Gastroesophageal sphincter (tissue), 4 donors: ENCODE measurements around the gene RANBP1. TPM values are rescaled to one million over a fixed set of nuclear protein-coding genes. Genes with fewer than 3 reads are reported as not detected.

Experiments used
- ATAC-seq: fragments of 150-250 bp; one replicate; pipeline ENCODE4 v1.9.1; 2016; ENCODE audit warnings: mild to moderate bottlenecking, moderate library complexity
- H3K27ac ChIP-seq, 4 donors: fragments of 200-600 bp; sonication (generic) in 3 of 4; 1 replicate in 3 of 4; 2 replicates in 1 of 4; pipeline ENCODE4 v1.5.1; 2016 to 2019
- H3K27me3 ChIP-seq: fragments of 200-600 bp; sonication (generic); one replicate; pipeline ENCODE4 v1.5.1; 2019
- H3K36me3 ChIP-seq, 2 donors: fragments of 200-600 bp; sonication (generic); one replicate each; pipeline ENCODE4 v1.5.1; 2019; ENCODE audit warnings: control low read depth in 1 of 2
- H3K4me1 ChIP-seq, 3 donors: fragments of 200-600 bp; sonication (generic); 1 replicate in 2 of 3; 2 replicates in 1 of 3; pipeline ENCODE4 v1.5.1; 2016 to 2019; ENCODE audit warnings: control low read depth in 2 of 3
- H3K4me3 ChIP-seq, 2 donors: fragments of 200-600 bp; sonication (generic); one replicate each; pipeline ENCODE4 v1.5.1; 2019; ENCODE audit warnings: mild to moderate bottlenecking in 1 of 2, moderate library complexity in 1 of 2
- H3K9me3 ChIP-seq, 3 donors: fragments of 200-600 bp; sonication (generic); one replicate each; pipeline ENCODE4 v1.5.1; 2017 to 2019; ENCODE audit warnings: control low read depth in 2 of 3
- EP300 ChIP-seq: sonication (generic); formaldehyde crosslinking; IDR thresholded peaks from one replicate; pipeline ENCODE4 v1.6.1; 2017; ENCODE audit warnings: antibody characterized with exemption, mild to moderate bottlenecking
- POLR2A ChIP-seq, 2 donors: fragments of 450-650 bp; IDR thresholded peaks; one replicate each; pipeline ENCODE4 v1.6.1; 2017; ENCODE audit warnings: antibody characterized with exemption in 2 of 2, mild to moderate bottlenecking in 2 of 2, moderate library complexity in 1 of 2
- POLR2AphosphoS5 ChIP-seq: sonication (generic); formaldehyde crosslinking; IDR thresholded peaks from one replicate; pipeline ENCODE4 v1.6.1; 2017; ENCODE audit warnings: antibody characterized with exemption
- WGBS, 2 donors: methylation state at CpG; one replicate each; pipeline ENCODE4 v1.1.5; 2018; ENCODE audit warnings: low coverage in 1 of 2; 5-methylcytosine and 5-hydroxymethylcytosine counted together
- total RNA-seq, 4 donors: library from RNA; depleted of rRNA; stranded (reverse); fragments of >200 nt; gene quantifications; one replicate each; pipeline ENCODE4 v1.1.0, GENCODE V29; 2016
- TF ChIP-seq, protein P1 (sequence below), 4 experiments: fragments of 200-600 bp in 2 of 4; fragments of 450-650 bp in 2 of 4; sonication (generic) in 1 of 4; IDR thresholded peaks; one replicate each; pipeline ENCODE4 v1.5.1; 2017 to 2019; ENCODE audit warnings: antibody characterized with exemption in 4 of 4, mild to moderate bottlenecking in 2 of 4, moderate library complexity in 2 of 4

RANBP1 gene
- total RNA-seq, 4 donors from 2014 or later, result 115 to 162 (median 158) TPM

DNA sequence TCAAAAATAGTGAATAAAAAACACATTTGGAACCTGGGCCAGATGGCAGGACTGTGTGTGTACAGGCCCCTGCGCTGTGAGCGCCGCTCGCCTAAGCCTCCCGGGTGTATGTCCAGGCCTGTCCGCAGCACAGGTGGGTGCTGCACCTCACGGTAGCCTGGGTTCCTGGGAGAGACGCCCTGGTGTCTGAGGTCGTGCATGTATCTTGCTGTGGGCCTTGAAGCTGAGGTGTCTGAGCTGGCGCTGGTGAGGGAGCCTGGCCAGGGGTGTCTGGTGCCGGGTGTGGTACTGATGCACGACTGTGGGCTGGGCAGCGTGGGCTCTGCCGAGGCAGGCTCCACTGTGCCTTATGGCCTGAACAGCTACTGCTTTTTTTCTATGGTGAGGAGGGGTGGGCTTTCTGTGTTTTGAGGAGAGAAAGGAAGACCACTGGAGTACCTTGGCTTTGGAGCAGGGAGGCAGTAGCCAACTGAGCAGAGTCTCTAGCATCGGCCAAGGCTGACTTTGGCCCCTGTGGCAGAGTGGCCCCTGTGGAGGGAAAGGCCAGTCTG, 11.5 kb downstream of the RANBP1 start:
- WGBS, 2 donors, result 86 to 87% methylated on average over 3 to 7 of the region's 15 CpGs
- no peaks in the 10 kb centered on the region for H3K9me3 ChIP-seq
- H3K4me3 ChIP-seq, result no peak overlapping the region
- H3K36me3 ChIP-seq, result peaks cover 0 to 51% of the 10 kb centered on the region in 2 donors
- H3K27ac ChIP-seq, result no peak overlapping the region
- peaks cover 0 to 13% (median 0%) of the 10 kb centered on the region in 3 donors for H3K4me1 ChIP-seq
- no peaks in the 10 kb centered on the region for H3K27me3 ChIP-seq
- ATAC-seq, result no peak
- TF ChIP-seq POLR2AphosphoS5, result no peak
- no peak for TF ChIP-seq POLR2A (IDR thresholded peaks at IDR 0.05)
- no peak for TF ChIP-seq EP300
- TF ChIP-seq, protein P1, sequence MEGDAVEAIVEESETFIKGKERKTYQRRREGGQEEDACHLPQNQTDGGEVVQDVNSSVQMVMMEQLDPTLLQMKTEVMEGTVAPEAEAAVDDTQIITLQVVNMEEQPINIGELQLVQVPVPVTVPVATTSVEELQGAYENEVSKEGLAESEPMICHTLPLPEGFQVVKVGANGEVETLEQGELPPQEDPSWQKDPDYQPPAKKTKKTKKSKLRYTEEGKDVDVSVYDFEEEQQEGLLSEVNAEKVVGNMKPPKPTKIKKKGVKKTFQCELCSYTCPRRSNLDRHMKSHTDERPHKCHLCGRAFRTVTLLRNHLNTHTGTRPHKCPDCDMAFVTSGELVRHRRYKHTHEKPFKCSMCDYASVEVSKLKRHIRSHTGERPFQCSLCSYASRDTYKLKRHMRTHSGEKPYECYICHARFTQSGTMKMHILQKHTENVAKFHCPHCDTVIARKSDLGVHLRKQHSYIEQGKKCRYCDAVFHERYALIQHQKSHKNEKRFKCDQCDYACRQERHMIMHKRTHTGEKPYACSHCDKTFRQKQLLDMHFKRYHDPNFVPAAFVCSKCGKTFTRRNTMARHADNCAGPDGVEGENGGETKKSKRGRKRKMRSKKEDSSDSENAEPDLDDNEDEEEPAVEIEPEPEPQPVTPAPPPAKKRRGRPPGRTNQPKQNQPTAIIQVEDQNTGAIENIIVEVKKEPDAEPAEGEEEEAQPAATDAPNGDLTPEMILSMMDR (IDR thresholded peaks at IDR 0.05), result no peak

DNA sequence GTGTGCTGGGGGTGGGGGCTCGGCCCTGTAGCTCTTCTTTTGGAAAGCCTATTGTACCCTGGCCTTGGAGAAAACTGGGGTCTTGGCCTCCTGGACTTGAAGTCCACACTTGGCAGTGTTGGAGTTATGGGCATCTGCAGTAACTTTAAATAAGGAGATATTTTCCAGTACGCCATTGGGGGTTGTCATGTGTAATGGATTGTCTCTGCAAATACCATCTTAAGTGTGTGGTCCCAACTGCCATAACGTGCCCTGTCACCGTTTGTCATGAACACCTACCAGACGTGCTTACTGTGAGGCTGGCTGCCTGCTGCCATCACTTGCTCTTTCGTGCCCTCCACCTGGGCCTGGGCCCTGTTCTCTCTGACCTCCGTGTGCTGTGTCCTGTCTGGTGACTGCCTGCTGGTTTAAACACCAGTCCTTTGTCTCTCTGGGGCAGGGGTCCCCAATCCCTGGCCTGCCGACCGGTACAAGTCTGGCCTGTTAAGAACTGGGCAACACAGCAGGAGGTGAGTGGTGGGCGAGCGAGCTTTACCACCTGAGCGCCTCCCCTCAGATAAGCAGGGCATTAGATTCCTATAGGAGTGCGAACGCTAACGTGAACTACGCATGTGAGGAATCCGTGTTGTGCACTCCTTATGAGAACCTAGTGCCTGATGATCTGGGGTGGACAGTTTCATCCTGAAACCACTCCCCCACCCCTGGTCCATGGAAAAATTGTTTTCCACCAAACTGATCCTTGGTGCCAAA, 12.1 kb downstream of the RANBP1 start:
- peaks cover 4 to 19% (median 6%) of the 10 kb centered on the region in 3 donors for H3K4me1 ChIP-seq
- ATAC-seq, result no peak
- 69% methylated on average over 5 of the region's 17 CpGs; no CpG with 5 or more reads in 1 of the 2 donors for WGBS, 2 donors
- TF ChIP-seq EP300 (no peak), POLR2AphosphoS5 (no peak), POLR2A (IDR thresholded peaks at IDR 0.05) (no peak)
- TF ChIP-seq, protein P1 (IDR thresholded peaks at IDR 0.05), result no peak
- H3K9me3 ChIP-seq, result no peaks in the 10 kb centered on the region
- H3K27me3 ChIP-seq, result no peaks in the 10 kb centered on the region
- H3K4me3 ChIP-seq, result no peak overlapping the region
- H3K36me3 ChIP-seq, result peaks cover 0 to 49% of the 10 kb centered on the region in 2 donors
- no peak overlapping the region for H3K27ac ChIP-seq

- ATAC-seq, result no peak
- Histone ChIP-seq H3K27ac (no peak overlapping the region), H3K9me3 (no peaks in the 10 kb centered on the region), H3K4me1 (peaks cover 4 to 25% (median 10%) of the 10 kb centered on the region in 3 donors), H3K4me3 (no peak overlapping the region), H3K36me3 (peaks cover 0 to 46% of the 10 kb centered on the region in 2 donors), H3K27me3 (no peaks in the 10 kb centered on the region)
- WGBS, 2 donors, result 39% methylated on average over 2 of the region's 2 CpGs; no CpG with 5 or more reads in 1 of the 2 donors
- TF ChIP-seq, protein P1 (IDR thresholded peaks at IDR 0.05), result no peak
- TF ChIP-seq EP300 (no peak), POLR2AphosphoS5 (no peak), POLR2A (IDR thresholded peaks at IDR 0.05) (no peak)
Observed at GRCh38 chr22:20128619-20128901, 12.7 kb downstream of the RANBP1 start.

- Histone ChIP-seq H3K36me3 (peaks cover 0 to 41% of the 10 kb centered on the region in 2 donors), H3K4me3 (no peak overlapping the region), H3K4me1 (peaks cover 4 to 30% (median 16%) of the 10 kb centered on the region in 3 donors), H3K9me3 (no peaks in the 10 kb centered on the region), H3K27me3 (no peaks in the 10 kb centered on the region), H3K27ac (peak overlapping the region in 1 of 4 donors; percentile 21)
- no peak for TF ChIP-seq EP300
- TF ChIP-seq, protein P1 (IDR thresholded peaks at IDR 0.05), result peak in 1 of 4 experiments; percentile 31
- no peak for ATAC-seq
- 26 to 60% methylated on average over 1 to 5 of the region's 18 CpGs for WGBS, 2 donors
Observed at GRCh38 chr22:20128902-20129746, 13.2 kb downstream of the RANBP1 start.
